ENCODE measurements around the gene PROM2. TPM values are rescaled to one million over a fixed set of nuclear protein-coding genes. Genes with fewer than 3 reads are reported as not detected.

The PROM2 gene
- total and polyA plus RNA-seq, 2 donors (not counting 3 experiments of a cell fraction or from before 2014, with no cell fraction given): 0.39 to 0.60 TPM

- no peak overlapping the region for H3K4me2 ChIP-seq (ENCODE audit: insufficient read depth, low read length)
- POLR2A ChIA-PET: no interaction called here
- no peak overlapping the region for H2AFZ ChIP-seq (ENCODE audit: low read depth, low read length)
- H3K9me3 ChIP-seq (replicated peaks; ENCODE audit: control insufficient read depth, insufficient read depth, low read length): no peaks in the 10 kb centered on the region
- H3K79me2 ChIP-seq (ENCODE audit: control insufficient read depth, insufficient read depth, low read length): no peaks in the 10 kb centered on the region
- DNase-seq (ENCODE audit: low read depth, low spot score): no peak
- H3K9ac ChIP-seq (replicated peaks; ENCODE audit: extremely low read depth, insufficient read depth, low read length): no peak overlapping the region
- no peaks in the 10 kb centered on the region for H3K9me1 ChIP-seq (replicated peaks; ENCODE audit: control insufficient read depth, extremely low read depth, insufficient read depth, low read length)
- TF ChIP-seq CTCF (IDR thresholded peaks at IDR 0.05; ENCODE audit: extremely low read depth in 1 of 2, insufficient read depth in 1 of 2, low read depth in 1 of 2, low read length in 2 of 2) (no peak), MYC (IDR thresholded peaks at IDR 0.05; ENCODE audit: low read depth, low read length) (no peak), FOS (IDR thresholded peaks at IDR 0.05; ENCODE audit: borderline replicate concordance, insufficient read depth, low read length) (no peak), MAX (IDR thresholded peaks at IDR 0.05; ENCODE audit: insufficient read depth, insufficient read length) (no peak), EZH2 (IDR thresholded peaks at IDR 0.05; ENCODE audit: borderline replicate concordance, low read depth, low read length, severe bottlenecking) (no peak), GATA2 (IDR thresholded peaks at IDR 0.05; ENCODE audit: insufficient read depth, insufficient read length, low read depth, low read length) (no peak), POLR2AphosphoS5 (IDR thresholded peaks at IDR 0.05; ENCODE audit: insufficient read depth, low read depth, low read length) (no peak)
- no peak overlapping the region for H3K27ac ChIP-seq (ENCODE audit: insufficient read depth, low read depth, low read length)
- H3K4me3 ChIP-seq (replicated peaks in 1 of 3; ENCODE audit: insufficient read depth in 1 of 3, low read depth in 1 of 3, low read length in 3 of 3): no peak overlapping the region
- H3K4me1 ChIP-seq (ENCODE audit: control insufficient read depth, extremely low read depth, insufficient read depth, low read length): no peaks in the 10 kb centered on the region
- BruUV-seq (replicated peaks): no TSS peak
- H3K36me3 ChIP-seq (ENCODE audit: control insufficient read depth in 2 of 2, extremely low read depth in 1 of 2, insufficient read depth in 2 of 2, low read length in 2 of 2): no peaks in the 10 kb centered on the region
- CTCF ChIA-PET: no interaction called here
- no peak for FAIRE-seq
- intact Hi-C loops (cut with micrococcal nuclease) (no loop called here), dilution Hi-C loops (cut with MboI; ENCODE audit: extremely low pct_ligation_motif_present, low sequenced_read_pairs) (no loop called here)
- H4K20me1 ChIP-seq (replicated peaks; ENCODE audit: control insufficient read depth, extremely low read depth, insufficient read depth, low read length): no peaks in the 10 kb centered on the region
- H3K27me3 ChIP-seq (ENCODE audit: control insufficient read depth in 2 of 2, insufficient read depth in 2 of 2, low read length in 2 of 2): no peaks in the 10 kb centered on the region
Measured at GRCh38 chr2:95276244-95276887, 2.1 kb downstream of the PROM2 start.
